Cerebellar cortex (tissue), 1 donor: ENCODE results near the gene NPLOC4.

Source experiments
- DNase-seq: peaks from one replicate; pipeline ENCODE4 v3.0.0-alpha.2; 2015; ENCODE audit warnings: low spot score

Gene NPLOC4

GRCh38 chr17:81636505-81637288 lies at the start of gene NPLOC4, which contains the start of gene TSPAN10:
Gene NPLOC4 (minus strand): TSS chr17:81637112. CDS start chr17:81636930, 182 bp downstream.
Gene TSPAN10 (plus strand): TSS chr17:81637196. CDS start chr17:81642413, 5,217 bp downstream.
- peak; percentile 72 for DNase-seq

- no peak for DNase-seq
These were observed 49.7 kb upstream of the NPLOC4 start for GRCh38 chr17:81686614-81687013.

GRCh38 chr17:81685108-81685507 lies 48.2 kb upstream of the NPLOC4 start:
- no peak for DNase-seq

DNA sequence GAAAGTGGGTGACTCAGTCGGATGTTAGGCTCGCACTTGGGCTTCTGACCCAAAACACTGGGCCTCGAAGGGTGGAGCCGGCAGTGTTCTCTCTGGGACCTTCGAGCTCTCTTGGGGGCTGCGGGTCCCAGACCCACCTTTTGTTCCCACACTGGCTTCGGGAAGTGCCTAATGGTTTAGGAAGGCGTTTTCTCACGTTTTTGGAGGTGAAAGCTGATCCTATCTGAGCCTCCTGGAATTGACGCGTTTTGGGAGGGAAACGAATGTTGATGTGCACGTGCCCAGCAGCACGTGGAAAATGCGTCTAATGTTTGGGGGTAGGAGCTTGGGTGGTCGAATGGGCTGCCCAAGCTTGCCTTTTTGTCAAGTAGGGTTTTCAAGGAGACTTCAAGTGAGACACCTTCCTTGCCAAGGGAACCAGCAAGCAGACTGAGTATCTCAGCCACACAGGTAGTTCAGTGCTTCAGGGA lies 47.6 kb upstream of the NPLOC4 start:
- DNase-seq: no peak

- peak; percentile 99 for DNase-seq
These were observed 46.9 kb upstream of the NPLOC4 start, which contains the start of the genes ARL16 and HGS for GRCh38 chr17:81683584-81684441. Gene ARL16 (minus strand): TSS chr17:81683797. CDS start chr17:81683753, 44 bp downstream. Gene HGS (plus strand): TSS chr17:81684011. CDS start chr17:81684067, 56 bp downstream.

DNA sequence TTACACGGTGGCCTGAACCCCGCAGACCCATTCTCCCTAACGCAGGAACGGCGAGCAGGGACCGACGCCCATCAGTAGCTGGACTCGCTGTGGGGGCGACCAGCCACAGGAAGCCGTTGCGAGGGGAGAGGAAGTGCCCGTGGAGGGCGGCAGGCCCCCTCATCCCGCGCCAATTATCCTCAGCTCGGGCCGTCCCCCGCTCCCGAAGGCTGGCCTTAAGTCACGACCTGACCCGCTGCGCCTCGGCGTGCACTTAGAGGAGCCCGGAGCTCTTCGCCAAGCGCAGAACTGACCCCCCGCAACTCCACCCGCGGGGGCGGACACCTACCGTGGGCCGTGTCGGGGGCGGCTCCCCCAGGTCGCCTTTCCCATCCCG lies 46.3 kb upstream of the NPLOC4 start:
- no peak for DNase-seq

- no peak for DNase-seq
These were observed 45.8 kb upstream of the NPLOC4 start for GRCh38 chr17:81682565-81683207.

DNA sequence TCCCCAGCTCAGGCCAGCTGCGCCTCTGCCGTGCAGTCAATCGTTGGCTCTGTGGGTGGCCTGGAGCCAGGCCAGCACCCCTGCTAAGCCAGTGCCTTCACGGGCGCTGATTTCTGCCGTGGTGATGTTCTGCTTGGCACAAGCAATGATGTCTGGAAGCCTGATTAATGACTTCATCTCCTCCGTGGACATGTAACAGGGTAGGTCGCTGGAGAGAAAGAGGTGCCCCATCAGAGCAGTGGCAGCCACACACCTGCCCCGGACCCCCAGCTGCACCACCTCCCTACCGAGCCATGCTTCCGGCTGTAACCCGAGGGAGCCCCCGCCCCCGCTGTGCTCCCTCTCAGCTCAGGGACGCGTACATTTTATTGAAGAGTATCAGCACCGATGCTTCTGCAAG lies 44.8 kb upstream of the NPLOC4 start:
- no peak for DNase-seq

GRCh38 chr17:81680150-81680549 lies 43.2 kb upstream of the NPLOC4 start:
- no peak for DNase-seq

GRCh38 chr17:81676906-81677305 lies 40.0 kb upstream of the NPLOC4 start:
- DNase-seq: peak; percentile 21

GRCh38 chr17:81675515-81676221 lies 38.8 kb upstream of the NPLOC4 start:
- DNase-seq: peak; percentile 66

DNA sequence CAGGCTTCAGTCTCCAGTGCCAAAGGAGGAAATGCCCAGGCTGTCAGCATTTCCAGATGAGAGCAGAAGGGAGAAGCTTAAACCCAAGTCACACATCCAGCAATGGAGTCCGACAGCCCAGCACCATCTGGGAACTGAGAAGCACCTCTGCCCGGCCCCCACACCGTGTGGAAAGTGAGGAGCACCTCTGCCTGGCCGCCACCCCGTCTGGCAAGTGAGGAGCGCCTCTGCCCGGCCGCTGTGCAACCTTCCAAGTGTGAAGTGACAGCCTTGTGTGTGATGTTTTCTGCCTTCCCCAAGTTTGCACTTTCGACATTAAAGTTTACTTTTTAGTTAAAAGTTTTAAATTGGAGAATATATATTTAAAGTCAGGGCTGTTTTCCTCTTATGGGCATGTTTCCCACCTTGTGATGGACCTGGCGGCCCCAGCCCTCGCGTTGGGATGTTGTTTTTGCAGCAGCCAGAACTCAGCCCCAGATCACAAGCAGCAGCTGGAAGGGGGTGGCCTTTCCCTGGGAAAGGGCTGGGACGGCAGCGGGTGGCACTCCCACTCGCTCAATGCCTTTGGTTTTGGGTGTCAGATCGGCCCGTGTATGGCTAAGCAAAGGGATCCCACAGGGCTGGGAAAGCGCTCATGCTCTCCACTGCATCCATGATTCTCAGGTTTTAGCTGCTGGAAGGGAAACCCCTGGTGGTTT lies 36.8 kb upstream of the NPLOC4 start:
- no peak for DNase-seq

GRCh38 chr17:81672954-81673353 lies 36.0 kb upstream of the NPLOC4 start:
- DNase-seq: no peak

DNA sequence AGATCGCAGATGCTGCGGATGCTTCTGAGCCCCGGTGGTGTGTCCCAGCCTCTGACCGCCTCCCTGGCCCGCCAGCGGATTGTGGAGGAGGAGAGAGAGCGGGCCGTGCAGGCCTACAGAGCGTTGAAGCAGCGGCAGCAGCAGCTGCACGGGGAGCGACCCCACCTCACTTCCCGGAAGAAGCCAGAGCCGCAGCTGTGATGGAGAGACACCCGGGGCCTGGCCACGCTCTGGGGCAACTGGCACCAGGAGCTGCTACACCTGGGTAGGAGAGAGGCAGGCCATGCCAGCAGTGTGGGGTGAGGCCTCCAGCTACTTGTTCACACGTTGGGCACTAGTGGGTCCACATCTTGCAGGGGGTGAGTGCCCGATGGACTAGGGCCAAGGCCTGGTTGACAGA lies 35.6 kb upstream of the NPLOC4 start:
- no peak for DNase-seq

DNA sequence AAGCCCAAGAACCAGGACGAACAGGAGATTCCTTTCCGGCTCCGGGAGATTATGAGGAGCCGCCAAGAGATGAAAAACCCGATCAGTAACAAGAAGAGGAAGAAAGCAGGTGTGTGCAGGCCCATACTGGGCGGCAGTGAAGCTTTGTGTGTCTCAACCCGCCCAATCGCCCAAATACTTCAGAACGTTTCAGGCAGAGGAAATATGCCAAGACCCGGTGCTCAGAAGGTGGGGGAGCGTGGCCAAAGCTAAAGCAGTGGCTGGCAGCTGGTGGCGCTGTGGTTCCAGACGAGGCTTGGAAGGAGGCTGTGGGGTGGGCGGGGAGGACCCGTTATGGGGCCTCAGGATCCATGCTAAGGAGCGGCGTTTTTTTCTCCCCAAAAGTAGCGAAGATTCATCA lies 30.8 kb upstream of the NPLOC4 start:
- no peak for DNase-seq

GRCh38 chr17:81666342-81667191 lies 29.7 kb upstream of the NPLOC4 start, which contains the start of the genes CCDC137 and OXLD1:
Gene CCDC137 (plus strand): TSS chr17:81666737. CDS start chr17:81666767, 30 bp downstream.
Gene OXLD1 (minus strand): TSS chr17:81666605. CDS start chr17:81666577, 28 bp downstream.
- DNase-seq: peak; percentile 95

DNA sequence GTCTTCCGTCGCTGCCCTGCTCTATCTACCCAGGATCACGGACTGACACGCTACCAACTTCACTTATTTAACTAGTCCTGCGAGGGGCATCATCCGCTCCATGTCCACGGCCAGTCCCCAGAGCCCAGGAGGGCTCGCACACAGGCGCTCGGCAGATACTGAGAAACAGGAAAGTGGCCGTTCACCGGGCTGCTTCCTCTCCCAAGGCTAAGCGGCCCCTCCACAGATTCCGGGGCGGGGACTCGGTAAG lies 29.1 kb upstream of the NPLOC4 start:
- peak; percentile 53 for DNase-seq

DNA sequence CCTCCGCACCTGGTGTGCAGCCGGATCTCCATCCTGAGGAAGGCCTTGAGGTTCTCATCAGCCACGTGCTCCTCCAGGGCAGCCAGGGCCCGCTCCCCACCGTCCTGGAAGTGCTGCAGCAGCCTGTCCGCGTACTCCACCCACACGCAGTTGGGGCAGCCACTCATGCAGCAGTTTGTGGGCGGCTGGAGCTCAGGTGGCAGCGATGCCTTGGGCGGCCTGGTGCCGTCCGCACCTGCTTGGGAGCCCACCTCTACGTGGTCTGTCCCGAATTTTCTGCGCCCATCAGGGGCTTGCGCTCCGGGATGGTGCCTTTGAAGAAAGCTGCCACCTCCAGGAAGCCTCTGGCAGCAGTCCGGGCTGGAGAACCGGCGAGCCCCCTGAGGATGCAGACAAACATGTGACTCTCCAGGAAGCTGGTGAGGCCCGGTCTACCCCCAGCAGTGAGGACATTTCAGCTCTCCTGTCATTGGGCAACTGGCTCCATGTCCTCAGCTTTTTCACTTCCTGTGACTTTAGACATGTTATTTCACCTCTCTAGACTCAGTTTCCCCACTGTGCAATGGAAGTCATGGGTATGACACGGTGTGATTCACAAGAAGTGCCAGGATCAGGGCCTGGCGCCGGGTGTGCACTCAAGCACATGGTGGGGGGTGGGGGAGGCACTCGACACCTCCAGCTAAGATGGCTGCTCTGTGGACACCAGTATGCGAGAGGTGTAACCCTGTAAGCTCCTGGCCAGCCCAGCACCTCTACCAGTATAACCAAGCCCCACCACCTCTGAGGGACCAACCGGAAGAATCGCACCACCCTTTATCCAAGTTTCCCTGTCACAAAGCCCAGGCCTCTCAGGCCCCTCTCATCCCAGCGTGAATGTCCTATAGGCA lies 28.5 kb upstream of the NPLOC4 start:
- no peak for DNase-seq

DNA sequence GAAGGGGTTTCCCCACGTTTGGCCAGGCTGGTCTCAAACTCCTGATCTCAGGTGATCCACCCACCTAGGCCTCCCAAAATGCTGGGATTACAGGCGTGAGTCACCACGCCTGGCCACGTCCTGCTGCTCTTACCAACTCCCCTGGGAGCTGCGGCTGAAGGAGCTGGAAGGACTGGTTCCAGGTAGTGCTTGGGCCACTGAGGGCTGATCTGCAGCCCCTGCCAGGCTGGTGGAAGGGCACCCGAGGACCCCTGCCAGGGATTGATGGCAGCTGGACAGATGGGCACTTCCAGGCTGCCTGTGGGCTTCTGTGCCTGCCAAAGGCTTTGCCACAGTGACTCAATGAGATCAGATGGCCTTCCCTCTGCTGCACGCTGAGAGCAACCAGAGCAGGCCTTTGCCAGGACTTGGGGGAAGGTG lies 27.1 kb upstream of the NPLOC4 start:
- DNase-seq: no peak
